Tibial nerve (tissue), 4 donors: ENCODE measurements around the gene PIK3C3. TPM values are rescaled to one million over a fixed set of nuclear protein-coding genes. Genes with fewer than 3 reads are reported as not detected.
"Not testable (repeated sequence)": the region's sequence is repeated elsewhere in the genome, so short reads cannot be mapped to it uniquely, and the experiment has no call there.

Experiments used
- DNase-seq, 2 donors: peaks; one replicate each; pipeline ENCODE4 v3.0.0-alpha.2; 2019; ENCODE audit warnings: low spot score in 2 of 2
- H3K27ac ChIP-seq, 4 donors: fragments of 200-600 bp; sonication (generic) in 3 of 4; one replicate each; pipeline ENCODE4 v1.5.1; 2017 to 2019; ENCODE audit warnings: mild to moderate bottlenecking in 1 of 4
- H3K27me3 ChIP-seq, 2 donors: fragments of 200-600 bp; sonication (generic) in 1 of 2; one replicate each; pipeline versions ENCODE4 v1.5.1 to v1.6.0; 2017 to 2019
- H3K36me3 ChIP-seq, 3 donors: fragments of 200-600 bp; sonication (generic); one replicate each; pipeline ENCODE4 v1.5.1; 2018 to 2019
- H3K4me1 ChIP-seq, 4 donors: fragments of 200-600 bp; sonication (generic) in 3 of 4; one replicate each; pipeline ENCODE4 v1.5.1; 2017 to 2019
- H3K4me3 ChIP-seq, 4 donors: fragments of 200-600 bp; sonication (generic) in 3 of 4; one replicate each; pipeline ENCODE4 v1.5.1; 2017 to 2019; ENCODE audit warnings: mild to moderate bottlenecking in 1 of 4, moderate library complexity in 1 of 4
- H3K9me3 ChIP-seq, 4 donors: fragments of 200-600 bp; sonication (generic) in 3 of 4; one replicate each; pipeline ENCODE4 v1.5.1; 2017 to 2019
- CTCF ChIP-seq, 5 experiments: fragments of 200-600 bp in 3 of 5; fragments of 450-650 bp in 2 of 5; sonication (generic) in 3 of 5; IDR thresholded peaks; one replicate each; pipeline ENCODE4 v1.5.1; 2016 to 2019; ENCODE audit warnings: antibody characterized with exemption in 5 of 5, mild to moderate bottlenecking in 3 of 5, moderate library complexity in 2 of 5
- EP300 ChIP-seq, 2 donors: sonication (generic); formaldehyde crosslinking; IDR thresholded peaks; one replicate each; pipeline ENCODE4 v1.6.1; 2017; ENCODE audit warnings: antibody characterized with exemption in 2 of 2, mild to moderate bottlenecking in 1 of 2
- POLR2A ChIP-seq, 2 donors: fragments of 450-650 bp; IDR thresholded peaks; one replicate each; pipeline ENCODE4 v1.6.1; 2017; ENCODE audit warnings: antibody characterized with exemption in 2 of 2, mild to moderate bottlenecking in 2 of 2, moderate library complexity in 2 of 2
- WGBS, 2 donors: methylation state at CpG; one replicate each; pipeline ENCODE4 v1.1.5; 2018; 5-methylcytosine and 5-hydroxymethylcytosine counted together
- total RNA-seq, 4 donors: library from RNA; depleted of rRNA; stranded (reverse); fragments of >200 nt; gene quantifications; one replicate each; pipeline ENCODE4 v1.1.0, GENCODE V29; 2016

PIK3C3 gene
- total RNA-seq, 4 donors from 2014 or later, result 46.7 to 87.7 (median 52.5) TPM

GRCh38 chr18:42107691-42108450 is 152.8 kb downstream of the PIK3C3 start:
- 67 to 68% methylated on average over 10 of the region's 10 CpGs for WGBS, 2 donors
- TF ChIP-seq EP300 (IDR thresholded peaks at IDR 0.05) (no peak), POLR2A (IDR thresholded peaks at IDR 0.05) (no peak)
- DNase-seq, result no peak
- Histone ChIP-seq H3K27me3 (no peaks in the 10 kb centered on the region), H3K9me3 (no peaks in the 10 kb centered on the region), H3K4me3 (no peak overlapping the region), H3K36me3 (no peaks in the 10 kb centered on the region), H3K27ac (no peak overlapping the region), H3K4me1 (no peaks in the 10 kb centered on the region)

GRCh38 chr18:42112147-42112546 is 157.1 kb downstream of the PIK3C3 start:
- H3K4me1 ChIP-seq, result peaks cover 0 to 15% (median 6%) of the 10 kb centered on the region in 4 donors
- WGBS, 2 donors, result 83 to 84% methylated on average over 5 of the region's 5 CpGs
- H3K27me3 ChIP-seq, H3K36me3 ChIP-seq, H3K27ac ChIP-seq, H3K9me3 ChIP-seq, H3K4me3 ChIP-seq, DNase-seq: not testable (repeated sequence)

DNA sequence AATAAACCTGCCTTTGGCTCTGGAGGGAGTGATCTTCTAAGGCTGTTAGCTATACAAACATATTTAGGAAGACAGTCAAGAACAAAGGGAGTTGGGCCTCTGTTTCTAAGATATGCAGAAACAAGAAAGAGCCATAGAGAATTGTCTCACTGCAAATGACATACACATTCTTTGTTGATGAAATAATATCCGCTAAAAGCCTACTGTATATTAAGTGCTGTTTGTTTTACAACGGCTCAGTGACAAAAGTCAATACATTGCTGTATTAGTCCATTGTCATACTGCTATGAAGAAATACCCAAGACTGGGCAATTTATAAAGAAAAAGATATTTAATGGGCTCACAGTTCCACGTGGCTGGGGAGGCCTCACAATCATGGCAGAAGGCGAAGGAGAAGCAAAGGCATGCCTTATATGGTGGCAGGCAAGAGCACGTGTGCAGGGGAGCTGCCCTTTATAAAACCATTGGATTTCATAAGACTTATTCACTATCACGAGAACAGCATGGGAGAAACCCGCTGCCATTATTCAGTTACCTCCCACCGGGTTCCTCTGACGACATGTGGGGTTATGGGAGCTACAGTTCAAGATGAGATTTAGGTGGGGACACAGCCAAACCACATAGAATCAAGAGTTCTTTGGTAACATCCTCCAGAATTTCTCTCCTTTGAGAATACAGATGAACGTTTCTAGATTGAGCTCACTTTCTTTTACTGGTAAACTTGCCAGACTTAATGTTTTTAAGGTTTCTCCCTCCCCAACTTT is 157.8 kb downstream of the PIK3C3 start:
- H3K4me1 ChIP-seq, result peaks cover 0 to 15% (median 6%) of the 10 kb centered on the region in 4 donors
- no peaks in the 10 kb centered on the region for H3K36me3 ChIP-seq
- no peak for TF ChIP-seq EP300 (IDR thresholded peaks at IDR 0.05)
- no peak for TF ChIP-seq CTCF (IDR thresholded peaks at IDR 0.05)
- TF ChIP-seq POLR2A (IDR thresholded peaks at IDR 0.05), result no peak
- WGBS, 2 donors, result 60% methylated on average over 10 of the region's 10 CpGs
- no peaks in the 10 kb centered on the region for H3K27me3 ChIP-seq
- peak in 1 of 2 donors; percentile 11 for DNase-seq
- no peak overlapping the region for H3K27ac ChIP-seq
- no peaks in the 10 kb centered on the region for H3K9me3 ChIP-seq
- no peak overlapping the region for H3K4me3 ChIP-seq

GRCh38 chr18:42113529-42114191 is 158.6 kb downstream of the PIK3C3 start:
- peaks cover 0 to 15% (median 6%) of the 10 kb centered on the region in 4 donors for H3K4me1 ChIP-seq
- H3K36me3 ChIP-seq, result no peaks in the 10 kb centered on the region
- H3K27me3 ChIP-seq, result no peaks in the 10 kb centered on the region
- no peak for DNase-seq
- H3K27ac ChIP-seq, result peak overlapping the region in 2 of 4 donors; percentile 47 to 53
- TF ChIP-seq EP300 (IDR thresholded peaks at IDR 0.05) (no peak), CTCF (IDR thresholded peaks at IDR 0.05) (no peak), POLR2A (IDR thresholded peaks at IDR 0.05) (no peak)
- WGBS, 2 donors, result 43 to 45% methylated on average over 5 of the region's 5 CpGs
- H3K4me3 ChIP-seq, result no peak overlapping the region
- no peaks in the 10 kb centered on the region for H3K9me3 ChIP-seq

DNA sequence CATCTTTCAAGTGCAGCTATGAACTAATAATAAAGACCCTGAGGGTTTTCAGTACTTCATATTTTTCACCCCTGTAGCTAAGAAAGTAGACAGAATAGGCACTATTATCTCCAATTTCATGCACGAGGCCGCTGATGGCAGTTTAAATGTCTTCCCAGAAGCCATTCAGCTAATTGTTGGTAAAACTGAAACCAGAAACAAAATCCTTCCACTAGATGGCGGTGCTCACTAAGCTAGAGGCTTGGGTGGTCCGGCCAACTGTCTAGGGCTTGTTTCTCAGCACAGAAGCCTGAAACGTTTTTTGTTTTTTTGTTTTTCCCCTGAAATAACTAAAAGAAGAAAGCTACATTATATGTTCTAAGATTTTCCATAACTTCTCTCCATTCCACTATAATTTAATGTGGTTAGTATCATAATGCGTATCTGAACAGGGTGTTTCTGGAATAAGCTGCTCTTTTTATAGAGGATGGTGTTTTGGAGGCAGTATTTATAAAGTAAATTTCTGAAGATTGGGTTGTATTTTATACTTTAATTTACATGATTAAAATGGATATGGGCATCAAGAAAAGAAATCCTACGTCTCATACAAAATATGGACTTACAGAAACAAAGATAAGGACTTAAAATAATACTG is 159.4 kb downstream of the PIK3C3 start:
- Histone ChIP-seq H3K27ac (peak overlapping the region in 2 of 4 donors; percentile 47 to 53), H3K9me3 (no peaks in the 10 kb centered on the region), H3K4me1 (peaks cover 0 to 15% (median 6%) of the 10 kb centered on the region in 4 donors), H3K27me3 (no peaks in the 10 kb centered on the region), H3K36me3 (no peaks in the 10 kb centered on the region), H3K4me3 (no peak overlapping the region)
- peak; percentile 76 to 87 (median 81) for TF ChIP-seq CTCF (IDR thresholded peaks at IDR 0.05)
- no peak for TF ChIP-seq EP300 (IDR thresholded peaks at IDR 0.05)
- WGBS, 2 donors, result 13 to 14% methylated on average over 7 of the region's 7 CpGs
- peak; percentile 31 to 90 for DNase-seq
